GM20431 (cell line): Measurements from ENCODE around the gene OR5B21.

Source experiments
- in situ Hi-C: fragments of 300-500 bp; cut with MseI, MboI; formaldehyde crosslinking; loops from one replicate; pipeline ENCODE4 v1.15.0; 2020; ENCODE audit warnings: low sequenced_read_pairs; ENCODE audit not compliant: unreplicated experiment

OR5B21 gene

GRCh38 chr11:58508005-58508404, at the start of gene OR5B21:
Gene OR5B21 (minus strand): TSS chr11:58508105. CDS start chr11:58508105, 0 bp downstream.
- in situ Hi-C loops, result no loop called here

DNA sequence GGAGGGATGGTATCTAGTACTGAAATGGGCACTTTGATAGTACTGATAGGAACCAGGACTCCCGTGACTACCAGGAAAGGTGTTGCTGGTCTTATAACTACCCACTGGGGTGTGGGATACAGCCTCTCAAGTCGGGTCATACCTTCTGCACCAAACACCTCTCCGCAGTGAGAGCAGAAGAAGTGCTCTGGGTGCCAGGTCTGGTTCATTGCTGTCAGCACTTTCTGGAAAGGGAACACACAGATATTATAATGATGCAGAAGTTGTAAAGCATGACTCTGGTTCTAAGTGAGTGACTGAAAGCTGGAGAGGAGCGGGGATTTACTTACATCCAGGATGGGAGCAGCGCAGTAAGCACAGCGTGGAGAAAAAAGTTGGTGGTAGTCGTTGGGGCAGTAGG, 41.7 kb upstream of the OR5B21 start:
- in situ Hi-C loops, result no loop called here

GRCh38 chr11:58546841-58547240, 38.9 kb upstream of the OR5B21 start:
- in situ Hi-C loops, result no loop called here

DNA sequence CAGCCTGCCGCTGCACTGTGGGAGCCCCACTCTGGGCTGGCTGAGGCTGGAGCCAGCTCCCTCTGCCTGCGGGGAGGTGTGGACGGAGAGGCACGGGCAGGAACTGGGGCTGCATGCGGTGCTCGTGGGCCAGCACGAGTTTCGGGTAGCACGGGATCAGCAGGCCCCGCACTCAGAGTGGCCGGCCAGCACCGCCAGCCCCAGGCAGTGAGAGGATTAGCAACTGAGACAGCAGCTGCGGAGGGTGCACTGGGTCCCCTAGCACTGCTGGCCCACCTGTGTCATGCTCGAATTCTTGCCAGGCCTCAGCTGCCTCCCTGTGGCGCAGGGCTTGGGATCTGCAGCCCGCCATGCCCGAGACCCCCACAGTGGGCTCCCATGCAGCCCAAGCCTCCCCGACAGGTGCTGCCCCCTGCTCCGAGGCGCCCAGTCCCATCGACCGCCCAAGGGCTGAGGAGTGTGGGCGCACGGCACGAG, 24.0 kb upstream of the OR5B21 start:
- in situ Hi-C loops, result no loop called here

GRCh38 chr11:58530236-58530635, 22.3 kb upstream of the OR5B21 start:
- in situ Hi-C loops, result no loop called here

- in situ Hi-C loops, result no loop called here
Observed at GRCh38 chr11:58527429-58527828, 19.5 kb upstream of the OR5B21 start.

DNA sequence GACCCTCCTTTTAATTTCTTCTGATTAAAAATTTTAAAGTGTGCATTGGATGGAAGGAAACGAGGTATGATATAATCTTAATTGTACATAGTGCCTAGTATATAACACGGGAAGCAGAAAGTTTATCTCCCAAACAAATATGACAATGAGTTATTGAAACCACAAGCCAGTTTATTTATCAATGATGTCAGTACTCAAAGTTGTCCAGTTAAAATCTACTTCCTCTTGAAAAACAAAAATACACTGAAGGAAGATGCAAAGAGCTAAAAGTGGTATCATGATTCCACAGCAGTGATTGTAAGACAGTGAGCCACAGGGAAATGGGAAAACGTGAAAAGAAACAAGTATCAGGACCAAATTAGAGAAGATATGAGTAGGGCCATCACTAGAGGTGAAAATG, 18.8 kb upstream of the OR5B21 start:
- in situ Hi-C loops, result no loop called here

DNA sequence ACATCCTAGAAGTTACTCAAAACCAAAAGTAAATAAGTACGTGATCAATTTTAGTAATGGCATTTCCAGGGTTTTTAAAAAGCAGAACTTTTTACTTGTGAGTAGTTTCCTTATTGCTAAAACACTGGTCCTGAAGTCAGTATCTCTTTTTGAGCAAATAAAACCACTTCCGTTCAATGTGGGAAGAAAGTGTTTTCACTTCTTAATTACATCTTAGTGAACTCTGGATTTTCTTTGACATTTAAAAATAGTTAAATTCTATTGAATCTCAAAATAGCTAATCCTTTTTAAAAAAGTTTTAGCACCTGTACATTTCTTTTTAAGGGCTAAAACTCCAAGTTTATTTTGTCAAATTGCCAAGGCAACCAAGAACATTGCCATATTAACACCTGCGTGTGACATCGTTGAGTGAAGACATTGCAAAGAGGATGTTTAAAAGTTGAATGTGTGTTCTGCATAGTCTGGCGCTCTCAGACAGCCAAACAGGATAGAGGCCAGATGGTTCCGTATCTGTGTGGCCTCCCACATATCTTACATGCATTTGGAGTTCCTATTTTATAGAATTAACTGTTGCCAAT, 17.2 kb upstream of the OR5B21 start:
- in situ Hi-C loops, result no loop called here

- in situ Hi-C loops, result no loop called here
Observed at GRCh38 chr11:58524232-58525036, 16.5 kb upstream of the OR5B21 start.

GRCh38 chr11:58513747-58514367, 6.0 kb upstream of the OR5B21 start:
- in situ Hi-C loops, result no loop called here

- in situ Hi-C loops, result no loop called here
Observed at GRCh38 chr11:58511636-58512035, 3.7 kb upstream of the OR5B21 start.

GRCh38 chr11:58509748-58510147, 1.8 kb upstream of the OR5B21 start:
- in situ Hi-C loops, result no loop called here

- in situ Hi-C loops, result no loop called here
Observed at GRCh38 chr11:58508814-58509213, 909 bp upstream of the OR5B21 start.

- in situ Hi-C loops, result no loop called here
Observed at GRCh38 chr11:58507355-58507754, 550 bp downstream of the OR5B21 start.

DNA sequence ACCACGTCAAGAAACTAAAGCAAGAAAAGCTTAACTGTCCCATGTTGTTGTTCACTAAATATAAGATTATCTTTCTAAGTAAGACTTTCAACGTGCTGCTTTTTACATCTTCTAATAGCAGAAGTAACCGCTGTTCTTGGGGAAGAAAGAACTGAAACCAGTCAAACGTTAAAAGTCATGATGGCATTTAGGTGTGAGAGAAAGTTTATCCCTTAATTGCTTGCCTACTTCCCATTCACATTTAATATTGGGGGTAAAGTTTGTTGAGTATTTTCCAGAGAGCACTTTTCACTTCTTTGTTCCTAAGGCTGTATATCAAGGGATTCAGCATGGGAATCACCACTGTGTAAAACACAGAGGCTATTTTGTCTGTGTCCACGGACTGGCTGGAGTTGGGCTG, 970 bp downstream of the OR5B21 start:
- in situ Hi-C loops, result no loop called here

DNA sequence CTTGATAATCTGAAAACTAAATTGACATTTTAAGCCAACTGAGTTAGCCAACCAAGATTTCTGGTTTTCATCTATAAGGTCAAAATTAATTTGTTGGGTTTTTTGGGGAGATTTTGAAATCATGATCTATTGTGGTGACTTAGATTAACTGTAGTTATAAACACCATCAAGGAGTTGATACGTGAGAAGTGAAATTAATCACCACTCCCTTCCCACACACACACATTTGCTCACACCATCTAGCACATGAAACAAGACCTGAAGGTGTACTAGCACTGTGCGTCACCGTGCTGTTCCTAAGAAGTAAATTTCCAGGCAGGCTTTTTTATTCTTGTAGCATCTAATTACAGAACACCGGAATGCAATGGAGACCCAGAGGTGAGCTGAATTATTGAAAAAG, 2.1 kb downstream of the OR5B21 start:
- in situ Hi-C loops, result no loop called here

DNA sequence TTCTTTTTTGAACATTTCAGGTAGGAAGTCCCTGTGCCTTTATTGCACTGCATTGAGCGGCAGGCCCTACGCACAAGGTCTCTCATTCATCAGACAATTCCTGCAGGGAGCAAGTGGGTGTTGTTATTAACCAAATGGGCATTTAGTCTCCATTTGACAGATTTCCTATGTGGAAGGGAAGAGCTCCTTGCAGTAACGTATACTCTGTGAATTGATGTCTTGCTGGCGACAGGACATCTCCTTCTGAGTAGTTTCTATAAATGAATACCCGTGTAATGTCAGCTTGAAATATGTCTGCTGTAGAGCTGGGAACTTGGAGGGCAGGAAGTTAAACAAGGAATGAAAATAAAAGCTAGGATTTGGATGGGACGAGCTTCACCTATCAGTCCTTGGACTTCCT, 3.7 kb downstream of the OR5B21 start:
- in situ Hi-C loops, result no loop called here

- in situ Hi-C loops, result no loop called here
Observed at GRCh38 chr11:58503361-58503856, 4.5 kb downstream of the OR5B21 start.

- in situ Hi-C loops, result no loop called here
Observed at GRCh38 chr11:58502004-58502403, 5.9 kb downstream of the OR5B21 start.

DNA sequence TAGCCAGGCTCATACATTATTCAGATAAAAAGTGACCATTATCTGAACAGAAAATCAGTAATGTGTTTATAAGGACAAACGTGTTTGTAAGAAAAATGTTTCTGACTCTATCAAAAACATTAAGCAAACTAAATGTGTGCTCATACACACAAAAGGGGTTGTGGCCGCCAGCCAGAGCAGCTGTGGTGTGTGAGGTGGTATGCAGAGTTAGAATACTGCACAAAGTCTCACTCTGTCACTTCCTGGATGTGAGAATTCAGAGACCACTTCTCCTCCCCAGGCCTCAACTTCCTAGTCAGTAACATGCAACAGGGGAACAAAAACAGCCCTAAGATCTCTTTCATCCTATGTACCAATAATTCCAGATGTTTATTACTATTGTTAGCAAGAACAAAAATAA, 9.4 kb downstream of the OR5B21 start:
- in situ Hi-C loops, result no loop called here

DNA sequence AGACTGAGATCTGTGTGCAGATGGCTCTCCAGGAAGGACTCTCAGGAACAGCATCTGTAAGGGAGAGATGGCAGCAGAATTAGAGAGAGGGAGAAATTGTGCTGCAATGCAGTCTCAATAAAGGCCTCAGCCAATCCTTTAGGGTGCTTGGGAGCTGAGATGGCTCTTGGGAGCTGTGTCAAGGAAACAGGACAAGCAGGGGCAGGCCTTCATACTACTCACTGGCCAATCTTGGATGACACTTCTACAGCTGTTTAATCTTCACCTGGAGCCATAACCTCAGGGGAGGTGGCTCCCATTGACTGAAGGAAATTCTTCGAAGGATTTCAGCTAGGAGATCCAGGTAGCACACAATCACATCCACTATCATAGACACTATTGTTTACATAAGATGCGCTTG, 10.0 kb downstream of the OR5B21 start:
- in situ Hi-C loops, result no loop called here
